Measurements from ENCODE around the gene CPNE1.
"Not testable (repeated sequence)": the region's sequence is repeated elsewhere in the genome, so short reads cannot be mapped to it uniquely, and the experiment has no call there.

Gene CPNE1

GRCh38 chr20:35664466-35665206 lies at the start of gene CPNE1, which contains the start of gene RBM12:
Gene CPNE1 (minus strand): TSS chr20:35664900. CDS start chr20:35632923, 31,977 bp downstream.
Gene RBM12 (minus strand): TSS chr20:35664900. CDS start chr20:35655322, 9,578 bp downstream.
- peak; percentile 91 for DNase-seq

GRCh38 chr20:35714127-35714526 lies 49.4 kb upstream of the CPNE1 start:
- DNase-seq, result no peak

- DNase-seq, result not testable (repeated sequence)
These were observed 48.4 kb upstream of the CPNE1 start for GRCh38 chr20:35713120-35713519.

- DNase-seq, result no peak
These were observed 47.0 kb upstream of the CPNE1 start for GRCh38 chr20:35711588-35712209.

GRCh38 chr20:35710884-35711587 lies 46.3 kb upstream of the CPNE1 start:
- no peak for DNase-seq

- DNase-seq, result no peak
These were observed 45.3 kb upstream of the CPNE1 start for GRCh38 chr20:35710039-35710438.

- no peak for DNase-seq
These were observed 44.6 kb upstream of the CPNE1 start for GRCh38 chr20:35709259-35709658.

- DNase-seq, result no peak
These were observed 43.8 kb upstream of the CPNE1 start for GRCh38 chr20:35708502-35708901.

- not testable (repeated sequence) for DNase-seq
These were observed 42.2 kb upstream of the CPNE1 start for GRCh38 chr20:35706591-35707529.

- DNase-seq, result not testable (repeated sequence)
These were observed 41.2 kb upstream of the CPNE1 start for GRCh38 chr20:35705894-35706293.

GRCh38 chr20:35704514-35705261 lies 40.0 kb upstream of the CPNE1 start:
- DNase-seq, result no peak

GRCh38 chr20:35702824-35703695 lies 38.4 kb upstream of the CPNE1 start:
- DNase-seq, result no peak

- no peak for DNase-seq
These were observed 37.5 kb upstream of the CPNE1 start for GRCh38 chr20:35702051-35702823.

- DNase-seq, result no peak
These were observed 36.0 kb upstream of the CPNE1 start for GRCh38 chr20:35700625-35701148.

GRCh38 chr20:35699957-35700624 lies 35.4 kb upstream of the CPNE1 start:
- no peak for DNase-seq

- DNase-seq, result peak; percentile 88
These were observed 34.6 kb upstream of the CPNE1 start, which contains the start of the genes NFS1 and ROMO1 for GRCh38 chr20:35699127-35699956. Gene NFS1 (minus strand): TSS chr20:35699352. CDS start chr20:35699288, 64 bp downstream. Gene ROMO1 (plus strand): TSS chr20:35699405. CDS start chr20:35699633, 228 bp downstream.

GRCh38 chr20:35698298-35699126 lies 33.8 kb upstream of the CPNE1 start:
- no peak for DNase-seq

Data from stimulated activated CD4-positive, alpha-beta T cell treated with anti-CD3 and anti-CD28 coated beads, Interleukin-4, amount 100 ng/mL, for 1 hour (primary cell).